Calu3 (cell line): ENCODE results near the gene RAPSN. TPM values are rescaled to one million over a fixed set of nuclear protein-coding genes. Genes with fewer than 3 reads are reported as not detected.

Experiments
- BruUV-seq: library from RNA; stranded (reverse); fragments of 400-500 nt; replicated peaks from 2 replicates; lab custom pipeline; 2021; lab: Mats Ljungman, UMichigan
- CTCF ChIA-PET: fragments of 300-600 bp; sonication (Branson Sonifier 250); formaldehyde crosslinking; loops from one replicate; lab custom pipeline; 2022; ENCODE audit warnings: antibody characterized with exemption; lab: Charles Lee
- DNase-seq: peaks from one replicate; pipeline ENCODE4 v3.0.0; 2022
- H3K27ac Mint-ChIP-seq: one replicate; pipeline ENCODE4 v1.8.0; 2022; ENCODE audit warnings: mixed read lengths; ENCODE audit not compliant: unreplicated experiment
- H3K27me3 Mint-ChIP-seq: one replicate; pipeline ENCODE4 v1.8.0; 2022; ENCODE audit warnings: mixed read lengths; ENCODE audit not compliant: unreplicated experiment
- H3K36me3 Mint-ChIP-seq: one replicate; pipeline ENCODE4 v1.8.0; 2022; ENCODE audit warnings: mild to moderate bottlenecking, moderate library complexity, mixed read lengths; ENCODE audit not compliant: insufficient read depth, unreplicated experiment
- H3K4me1 Mint-ChIP-seq: one replicate; pipeline ENCODE4 v1.8.0; 2022; ENCODE audit warnings: mild to moderate bottlenecking, low read depth, mixed read lengths; ENCODE audit not compliant: unreplicated experiment
- H3K4me3 Mint-ChIP-seq: one replicate; pipeline ENCODE4 v1.8.0; 2022; ENCODE audit warnings: mild to moderate bottlenecking, low read depth, moderate library complexity, mixed read lengths; ENCODE audit not compliant: unreplicated experiment
- H3K9me3 Mint-ChIP-seq: one replicate; pipeline ENCODE4 v1.8.0; 2022; ENCODE audit warnings: low read depth, mixed read lengths; ENCODE audit not compliant: unreplicated experiment
- intact Hi-C: fragments of 100-400 bp; cut with micrococcal nuclease; formaldehyde crosslinking; loops from one replicate; pipeline ENCODE4 v1.10.0; 2022; ENCODE audit not compliant: unreplicated experiment
- total RNA-seq: library from RNA; stranded (reverse); gene quantifications from 2 replicates; pipeline ENCODE4 v1.2.3, GENCODE V29; 2022
- TF ChIP-seq, protein P1 (sequence below): fragments of 200-600 bp; IDR thresholded peaks from one replicate; pipeline ENCODE4 v1.8.0; 2022; ENCODE audit warnings: antibody characterized with exemption; ENCODE audit not compliant: unreplicated experiment

The RAPSN gene
- total RNA-seq, 1 experiment from 2014 or later: 1.8 TPM

DNA sequence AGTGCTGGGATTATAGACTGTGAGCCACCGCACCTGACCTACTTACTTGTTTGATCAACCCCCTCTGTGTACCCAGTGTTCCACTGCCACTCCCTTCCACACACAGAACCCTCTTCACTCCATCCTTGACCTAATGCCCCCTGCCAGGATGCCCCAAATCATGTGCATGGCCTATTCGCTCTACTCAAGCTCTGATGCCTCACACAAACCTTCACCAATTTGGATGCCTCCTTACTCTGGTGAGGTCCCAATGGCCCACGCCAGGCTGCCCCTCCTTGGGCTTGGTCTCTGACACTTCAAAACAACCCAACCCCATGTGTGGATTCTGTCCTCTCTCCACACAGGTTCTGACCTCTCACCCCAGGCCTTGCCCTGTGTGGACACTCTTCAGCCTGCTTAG, 13.2 kb downstream of the RAPSN start:
- Mint-ChIP-seq H3K27ac (no peak overlapping the region), H3K27me3 (no peaks in the 10 kb centered on the region), H3K4me3 (no peak overlapping the region), H3K36me3 (no peaks in the 10 kb centered on the region), H3K4me1 (no peaks in the 10 kb centered on the region), H3K9me3 (no peaks in the 10 kb centered on the region)
- TF ChIP-seq, protein P1, sequence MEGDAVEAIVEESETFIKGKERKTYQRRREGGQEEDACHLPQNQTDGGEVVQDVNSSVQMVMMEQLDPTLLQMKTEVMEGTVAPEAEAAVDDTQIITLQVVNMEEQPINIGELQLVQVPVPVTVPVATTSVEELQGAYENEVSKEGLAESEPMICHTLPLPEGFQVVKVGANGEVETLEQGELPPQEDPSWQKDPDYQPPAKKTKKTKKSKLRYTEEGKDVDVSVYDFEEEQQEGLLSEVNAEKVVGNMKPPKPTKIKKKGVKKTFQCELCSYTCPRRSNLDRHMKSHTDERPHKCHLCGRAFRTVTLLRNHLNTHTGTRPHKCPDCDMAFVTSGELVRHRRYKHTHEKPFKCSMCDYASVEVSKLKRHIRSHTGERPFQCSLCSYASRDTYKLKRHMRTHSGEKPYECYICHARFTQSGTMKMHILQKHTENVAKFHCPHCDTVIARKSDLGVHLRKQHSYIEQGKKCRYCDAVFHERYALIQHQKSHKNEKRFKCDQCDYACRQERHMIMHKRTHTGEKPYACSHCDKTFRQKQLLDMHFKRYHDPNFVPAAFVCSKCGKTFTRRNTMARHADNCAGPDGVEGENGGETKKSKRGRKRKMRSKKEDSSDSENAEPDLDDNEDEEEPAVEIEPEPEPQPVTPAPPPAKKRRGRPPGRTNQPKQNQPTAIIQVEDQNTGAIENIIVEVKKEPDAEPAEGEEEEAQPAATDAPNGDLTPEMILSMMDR: no peak
- intact Hi-C loops: no loop called here
- CTCF ChIA-PET: no interaction called here
- no peak for DNase-seq
- BruUV-seq: no TSS peak

DNA sequence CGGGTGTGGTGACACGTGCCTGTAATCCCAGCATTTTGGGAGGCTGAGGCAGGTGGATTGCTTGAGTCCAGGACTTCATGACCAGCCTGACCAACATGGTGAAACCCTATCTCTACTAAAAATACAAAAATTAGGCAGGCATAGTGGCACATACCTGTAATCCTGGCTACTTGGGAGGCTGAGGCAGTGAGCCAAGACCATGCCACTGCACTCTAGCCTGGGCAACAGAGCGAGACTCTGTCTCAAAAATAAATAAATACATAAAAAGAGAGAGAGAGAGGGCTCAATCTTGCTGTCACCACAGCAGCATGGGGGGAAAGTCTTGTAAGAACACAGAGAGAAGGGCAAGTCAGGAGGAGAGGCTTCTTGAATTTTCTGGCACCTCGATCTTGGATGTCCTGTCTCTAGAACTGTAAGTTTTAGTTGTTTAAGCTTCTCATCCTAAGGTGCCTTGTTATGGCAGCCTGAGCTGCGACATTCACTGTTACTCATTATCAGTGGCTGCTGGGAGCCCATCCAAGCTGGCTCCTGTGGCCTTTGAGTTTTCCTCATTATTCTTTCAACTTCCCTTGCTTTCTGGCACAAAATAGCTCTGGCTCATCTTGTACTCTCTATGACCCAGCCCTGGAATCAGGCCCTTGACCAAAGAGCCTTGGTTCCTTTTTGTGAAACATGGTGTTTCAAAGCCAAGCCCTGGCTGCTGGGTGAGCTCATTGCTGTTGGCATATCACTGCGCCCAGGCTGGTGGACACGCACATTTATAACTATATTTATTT, 14.7 kb downstream of the RAPSN start:
- H3K4me1 Mint-ChIP-seq: no peaks in the 10 kb centered on the region
- intact Hi-C loops: no loop called here
- CTCF ChIA-PET: no interaction called here
- no peaks in the 10 kb centered on the region for H3K36me3 Mint-ChIP-seq
- no peaks in the 10 kb centered on the region for H3K9me3 Mint-ChIP-seq
- H3K27me3 Mint-ChIP-seq: no peaks in the 10 kb centered on the region
- H3K27ac Mint-ChIP-seq: no peak overlapping the region
- no peak overlapping the region for H3K4me3 Mint-ChIP-seq
- BruUV-seq: no TSS peak
- no peak for DNase-seq
- TF ChIP-seq, protein P1: no peak

DNA sequence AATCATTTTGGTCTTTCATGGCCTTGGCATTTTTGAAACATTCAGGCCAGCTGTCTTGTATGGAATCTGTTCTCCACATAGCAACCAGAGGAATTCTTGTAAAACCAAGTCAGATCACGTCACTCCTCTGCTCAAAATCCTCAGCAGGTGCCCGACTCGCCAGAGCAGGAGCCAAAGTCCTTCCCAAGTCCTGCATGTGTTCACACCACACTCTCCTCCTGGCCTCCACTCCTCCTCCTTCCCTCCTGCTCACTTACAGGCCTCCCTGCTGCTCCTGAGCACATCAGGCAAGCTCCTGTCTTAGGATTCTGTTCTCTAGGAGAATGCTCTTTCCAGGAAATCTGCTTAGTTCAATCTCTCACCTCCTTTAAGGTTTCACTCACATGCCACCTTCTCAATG, 15.8 kb downstream of the RAPSN start:
- BruUV-seq: no TSS peak
- H3K9me3 Mint-ChIP-seq: no peaks in the 10 kb centered on the region
- no peak for DNase-seq
- intact Hi-C loops: no loop called here
- H3K36me3 Mint-ChIP-seq: no peaks in the 10 kb centered on the region
- H3K27ac Mint-ChIP-seq: no peak overlapping the region
- H3K4me1 Mint-ChIP-seq: no peaks in the 10 kb centered on the region
- CTCF ChIA-PET: interaction anchor here (0.6 kb wide), 1 partner anchor 21 kb away, joined by 3 read pairs; no protein-coding TSS in a partner anchor
- H3K27me3 Mint-ChIP-seq: no peaks in the 10 kb centered on the region
- TF ChIP-seq, protein P1: no peak
- no peak overlapping the region for H3K4me3 Mint-ChIP-seq

DNA sequence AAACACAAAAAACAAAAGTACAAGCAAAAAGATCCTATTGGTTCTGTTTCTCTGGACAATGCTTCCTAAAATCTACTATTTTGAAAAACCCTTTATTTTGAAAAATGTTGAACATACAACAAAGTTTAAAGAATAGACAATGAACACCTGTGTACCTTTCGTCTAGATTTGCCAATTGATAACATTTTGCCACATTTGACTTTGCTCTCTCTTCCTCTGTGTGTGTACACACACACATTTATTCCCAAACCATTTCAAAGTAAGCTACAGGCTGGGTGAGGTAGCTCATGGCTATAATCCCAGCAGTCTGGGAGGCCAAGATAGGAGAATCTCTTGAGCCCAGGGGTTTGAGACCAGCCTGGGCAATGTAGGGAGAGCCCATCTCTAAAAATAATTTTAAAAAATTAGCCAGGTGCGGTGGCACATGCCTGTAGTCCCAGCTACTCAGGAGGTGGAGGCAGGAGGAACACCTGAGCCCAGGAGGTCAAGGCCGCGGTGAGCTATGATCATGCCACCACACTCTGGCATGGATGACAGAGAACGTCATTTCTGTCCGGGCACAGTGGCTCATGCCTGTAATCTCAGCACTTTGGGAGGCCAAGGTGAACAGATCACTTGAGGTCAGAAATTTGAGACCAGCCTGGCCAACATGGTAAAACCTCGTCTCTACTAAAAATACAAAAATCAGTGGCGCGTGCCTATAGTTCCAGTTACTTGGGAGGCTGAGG, 17.4 kb downstream of the RAPSN start:
- Mint-ChIP-seq H3K27me3 (no peaks in the 10 kb centered on the region), H3K36me3 (peaks cover 9% of the 10 kb centered on the region), H3K27ac (no peak overlapping the region), H3K4me3 (no peak overlapping the region), H3K4me1 (no peaks in the 10 kb centered on the region), H3K9me3 (no peaks in the 10 kb centered on the region)
- TF ChIP-seq, protein P1: no peak
- CTCF ChIA-PET: no interaction called here
- no TSS peak for BruUV-seq
- intact Hi-C loops: no loop called here
- DNase-seq: no peak
